GM19023 (cell line): Measurements from ENCODE around the gene BFSP1.

Source experiments
- ATAC-seq: cut with Tn5 transposase; IDR thresholded peaks from one replicate; pipeline ENCODE4 v1.9.1; 2021; ENCODE audit warnings: mild to moderate bottlenecking, moderate library complexity; ENCODE audit not compliant: unreplicated experiment

The BFSP1 gene

GRCh38 chr20:17558154-17558940 lies 27.2 kb upstream of the BFSP1 start:
- no peak for ATAC-seq

GRCh38 chr20:17557675-17558006 lies 26.5 kb upstream of the BFSP1 start:
- ATAC-seq = no peak

- ATAC-seq = no peak
These were observed 25.9 kb upstream of the BFSP1 start for GRCh38 chr20:17556837-17557674.

- ATAC-seq = no peak
These were observed 23.9 kb upstream of the BFSP1 start for GRCh38 chr20:17555106-17555505.

- no peak for ATAC-seq
These were observed 18.0 kb upstream of the BFSP1 start for GRCh38 chr20:17549131-17549530.

GRCh38 chr20:17545127-17545526 lies 13.9 kb upstream of the BFSP1 start:
- no peak for ATAC-seq

GRCh38 chr20:17543531-17544131 lies 12.5 kb upstream of the BFSP1 start:
- no peak for ATAC-seq

GRCh38 chr20:17542993-17543412 lies 11.8 kb upstream of the BFSP1 start:
- no peak for ATAC-seq

- no peak for ATAC-seq
These were observed 11.3 kb upstream of the BFSP1 start for GRCh38 chr20:17542481-17542880.

- ATAC-seq = no peak
These were observed 10.8 kb upstream of the BFSP1 start for GRCh38 chr20:17541996-17542395.

GRCh38 chr20:17541596-17541995 lies 10.4 kb upstream of the BFSP1 start:
- no peak for ATAC-seq

- ATAC-seq = no peak
These were observed 7.5 kb upstream of the BFSP1 start for GRCh38 chr20:17538517-17539170.

GRCh38 chr20:17537959-17538358 lies 6.8 kb upstream of the BFSP1 start:
- no peak for ATAC-seq

GRCh38 chr20:17536944-17537444 lies 5.8 kb upstream of the BFSP1 start:
- peak; percentile 84 for ATAC-seq

GRCh38 chr20:17534077-17534476 lies 2.9 kb upstream of the BFSP1 start:
- ATAC-seq = no peak

GRCh38 chr20:17533396-17533795 lies 2.2 kb upstream of the BFSP1 start:
- ATAC-seq = no peak

GRCh38 chr20:17531665-17532025 lies 466 bp upstream of the BFSP1 start:
- no peak for ATAC-seq

- no peak for ATAC-seq
These were observed 1.0 kb downstream of the BFSP1 start for GRCh38 chr20:17530153-17530552.

- ATAC-seq = no peak
These were observed 1.6 kb downstream of the BFSP1 start for GRCh38 chr20:17529586-17529985.

GRCh38 chr20:17525650-17526049 lies 5.5 kb downstream of the BFSP1 start:
- no peak for ATAC-seq

- ATAC-seq = no peak
These were observed 6.0 kb downstream of the BFSP1 start for GRCh38 chr20:17525132-17525531.
